Measurements from ENCODE around the gene MTUS2.
A peak's percentile ranks its signal among the peaks of the same experiment; 100 is the strongest.

Gene MTUS2

DNA sequence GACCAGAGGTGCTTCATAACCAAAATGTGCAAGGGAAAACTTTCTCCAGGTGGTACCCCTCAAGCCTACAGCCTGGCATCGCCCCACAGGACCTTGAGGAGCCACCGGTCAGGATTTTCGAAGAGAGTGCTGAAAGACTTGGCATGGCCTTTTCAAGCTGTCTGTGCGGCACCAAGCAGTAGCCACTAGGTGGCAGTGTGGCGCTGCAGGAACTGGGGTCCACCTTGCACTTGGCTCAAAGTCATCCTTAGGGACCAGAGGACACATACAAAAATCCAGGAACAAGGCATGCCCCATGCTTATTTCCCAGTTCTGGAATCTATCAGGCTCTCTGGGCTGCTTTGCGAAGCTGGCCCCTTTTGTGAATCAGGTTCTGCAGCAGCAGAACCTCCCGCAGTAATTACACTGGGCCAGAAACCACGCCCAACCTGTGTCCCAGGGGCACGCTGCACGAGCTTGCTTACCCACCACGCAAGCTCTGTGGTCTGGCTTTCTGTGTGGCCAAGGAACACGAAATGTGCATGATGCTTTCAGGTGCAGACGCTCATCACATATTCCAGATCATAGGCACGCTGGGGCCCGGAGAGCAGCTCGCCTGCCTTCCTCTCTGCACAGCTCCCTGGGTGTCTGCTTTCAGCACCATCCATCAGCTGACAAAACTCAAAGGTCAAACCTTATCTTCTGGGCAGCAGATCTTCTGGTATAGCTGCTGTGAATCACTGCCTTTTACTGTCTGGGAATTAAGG lies 688.2 kb downstream of the MTUS2 start:
- H3K36me3 ChIP-seq (ENCODE audit: control insufficient read depth, insufficient read depth, low read length): peaks cover 2% of the 10 kb centered on the region
- H3K9me3 ChIP-seq (ENCODE audit: control insufficient read depth, low read length): no peaks in the 10 kb centered on the region
- no peak overlapping the region for H3K27ac ChIP-seq (ENCODE audit: insufficient read depth, low read length, poor library complexity, severe bottlenecking)
- H3K4me1 ChIP-seq (ENCODE audit: control insufficient read depth, insufficient read depth, low read length, poor library complexity, severe bottlenecking): no peaks in the 10 kb centered on the region
- H3K27me3 ChIP-seq (replicated peaks; ENCODE audit: control insufficient read depth, insufficient read depth, low read length, poor library complexity, severe bottlenecking): peaks cover 3% of the 10 kb centered on the region
- no peak overlapping the region for H3K4me3 ChIP-seq (ENCODE audit: insufficient read depth, low read depth, low read length, poor library complexity, severe bottlenecking)
- peak; percentile 37 to 59 (median 42) for DNase-seq

DNA sequence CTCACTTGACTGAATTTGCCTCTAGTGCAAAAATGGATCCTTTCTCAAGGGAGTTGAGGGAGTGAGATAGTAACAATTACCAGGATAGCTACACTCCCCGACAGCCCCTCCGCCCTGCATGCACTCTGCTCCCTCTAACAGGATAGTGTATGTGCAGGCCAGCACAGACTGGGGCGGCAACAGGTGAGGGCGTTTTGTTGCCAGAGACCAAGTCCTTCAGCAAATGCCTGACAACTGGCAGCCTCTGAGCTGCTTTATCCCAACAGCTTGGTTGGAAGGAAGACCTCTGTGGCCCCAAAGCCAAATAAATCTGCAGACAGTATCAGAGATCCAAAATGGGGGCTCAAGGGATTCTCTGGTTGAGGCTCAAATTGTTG lies 688.7 kb downstream of the MTUS2 start:
- DNase-seq: no peak
- no peaks in the 10 kb centered on the region for H3K4me1 ChIP-seq (ENCODE audit: control insufficient read depth, insufficient read depth, low read length, poor library complexity, severe bottlenecking)
- H3K27ac ChIP-seq (ENCODE audit: insufficient read depth, low read length, poor library complexity, severe bottlenecking): no peak overlapping the region

DNA sequence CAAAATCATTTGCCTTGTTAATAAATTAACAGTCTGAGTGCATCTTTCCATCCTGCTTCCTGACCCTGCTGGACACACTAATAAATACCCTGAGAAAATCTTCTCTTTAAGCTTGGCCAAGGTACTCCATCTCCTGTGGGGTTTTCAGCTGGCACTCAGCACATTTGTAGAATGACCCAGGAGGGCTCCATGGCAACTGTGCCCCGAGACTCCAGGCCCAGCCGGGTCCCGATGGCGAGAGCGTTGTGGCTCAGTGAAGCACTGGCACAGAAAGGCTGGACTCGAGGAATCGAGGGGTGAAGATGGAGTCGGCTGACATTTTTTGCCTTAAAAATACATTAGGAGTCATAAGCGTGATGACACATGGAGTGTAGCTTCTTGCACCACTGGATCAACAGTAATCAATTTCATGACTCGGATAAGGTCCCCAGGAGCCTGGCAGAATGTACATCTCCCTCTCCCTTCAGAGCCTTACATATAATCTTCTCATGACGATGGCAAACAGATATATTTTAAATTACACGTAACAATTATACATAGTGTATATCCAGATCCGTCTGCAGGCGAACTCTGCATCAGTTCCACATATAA lies 690.0 kb downstream of the MTUS2 start:
- Histone ChIP-seq H3K27ac (ENCODE audit: insufficient read depth, low read length, poor library complexity, severe bottlenecking) (no peak overlapping the region), H3K36me3 (ENCODE audit: control insufficient read depth, insufficient read depth, low read length) (peaks cover 19% of the 10 kb centered on the region), H3K9me3 (ENCODE audit: control insufficient read depth, low read length) (no peaks in the 10 kb centered on the region), H3K27me3 (replicated peaks; ENCODE audit: control insufficient read depth, insufficient read depth, low read length, poor library complexity, severe bottlenecking) (peaks cover 3% of the 10 kb centered on the region), H3K4me3 (ENCODE audit: insufficient read depth, low read depth, low read length, poor library complexity, severe bottlenecking) (no peak overlapping the region), H3K4me1 (ENCODE audit: control insufficient read depth, insufficient read depth, low read length, poor library complexity, severe bottlenecking) (no peaks in the 10 kb centered on the region)
- no peak for DNase-seq

More for the DNA sequence above, 688.7 kb downstream of the MTUS2 start:
- H3K9me3 ChIP-seq (ENCODE audit: control insufficient read depth, low read length): no peaks in the 10 kb centered on the region
- H3K27me3 ChIP-seq (replicated peaks; ENCODE audit: control insufficient read depth, insufficient read depth, low read length, poor library complexity, severe bottlenecking): peaks cover 3% of the 10 kb centered on the region
- H3K4me3 ChIP-seq (ENCODE audit: insufficient read depth, low read depth, low read length, poor library complexity, severe bottlenecking): no peak overlapping the region
- H3K36me3 ChIP-seq (ENCODE audit: control insufficient read depth, insufficient read depth, low read length): peaks cover 8% of the 10 kb centered on the region

DNA sequence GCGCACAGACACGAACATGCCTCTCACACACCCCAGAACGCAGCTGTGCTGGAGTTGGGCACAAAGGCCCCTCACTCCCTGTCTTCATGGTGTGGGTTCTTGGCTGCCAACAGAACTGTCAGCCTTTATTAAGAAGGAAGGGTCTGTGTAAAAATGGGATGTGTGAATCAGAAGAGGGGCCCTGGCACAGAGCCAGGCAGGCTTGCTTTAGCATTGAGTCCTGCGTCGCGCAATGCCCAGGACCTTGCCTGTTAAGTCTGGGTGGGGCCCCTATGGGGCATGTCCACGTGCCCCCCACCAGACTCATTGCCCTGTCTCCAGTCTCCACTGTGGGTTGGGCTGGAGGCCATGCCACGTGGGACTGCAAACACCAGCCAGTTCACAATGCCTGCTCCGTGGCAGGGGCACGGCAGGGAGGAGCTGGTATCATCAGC lies 690.5 kb downstream of the MTUS2 start:
- Histone ChIP-seq H3K4me3 (ENCODE audit: insufficient read depth, low read depth, low read length, poor library complexity, severe bottlenecking) (no peak overlapping the region), H3K27ac (ENCODE audit: insufficient read depth, low read length, poor library complexity, severe bottlenecking) (no peak overlapping the region), H3K4me1 (ENCODE audit: control insufficient read depth, insufficient read depth, low read length, poor library complexity, severe bottlenecking) (no peaks in the 10 kb centered on the region), H3K9me3 (ENCODE audit: control insufficient read depth, low read length) (no peaks in the 10 kb centered on the region), H3K27me3 (replicated peaks; ENCODE audit: control insufficient read depth, insufficient read depth, low read length, poor library complexity, severe bottlenecking) (peaks cover 3% of the 10 kb centered on the region), H3K36me3 (ENCODE audit: control insufficient read depth, insufficient read depth, low read length) (peaks cover 25% of the 10 kb centered on the region)
- DNase-seq: no peak

DNA sequence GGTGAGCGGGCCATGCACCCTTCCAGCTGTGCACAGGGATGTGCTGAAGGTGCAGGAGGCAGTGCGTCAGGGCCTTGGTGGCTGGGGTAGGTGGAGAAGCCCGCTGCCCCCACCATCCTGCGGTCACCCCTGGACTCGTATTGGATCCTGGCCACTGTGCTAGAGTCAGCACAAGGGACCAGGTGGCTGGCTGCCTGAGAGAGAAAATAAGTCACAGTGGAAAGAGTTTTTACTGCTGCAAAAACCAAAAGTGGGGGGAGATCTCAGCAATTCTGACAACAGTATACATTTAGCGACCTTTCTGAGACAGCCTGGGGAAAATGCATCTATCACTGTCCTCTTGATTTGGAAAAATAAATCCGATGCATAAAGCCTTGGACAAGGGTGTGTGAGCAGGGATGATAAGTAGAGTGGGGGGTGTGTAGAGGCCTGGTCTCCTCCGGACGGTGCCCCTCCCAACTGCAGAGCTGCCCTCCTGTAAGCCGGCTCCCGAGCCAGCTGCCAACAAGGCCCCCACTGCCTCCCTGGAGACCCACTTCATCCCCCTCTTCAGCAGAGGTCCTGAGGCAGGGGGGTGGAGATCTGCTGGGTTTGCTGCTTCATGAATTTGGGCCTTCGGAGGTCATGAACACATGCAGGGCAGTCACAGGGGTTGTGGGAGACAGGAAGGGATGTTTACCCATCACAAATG lies 691.1 kb downstream of the MTUS2 start:
- Histone ChIP-seq H3K36me3 (ENCODE audit: control insufficient read depth, insufficient read depth, low read length) (peaks cover 30% of the 10 kb centered on the region), H3K4me3 (ENCODE audit: insufficient read depth, low read depth, low read length, poor library complexity, severe bottlenecking) (no peak overlapping the region), H3K27ac (ENCODE audit: insufficient read depth, low read length, poor library complexity, severe bottlenecking) (no peak overlapping the region), H3K9me3 (ENCODE audit: control insufficient read depth, low read length) (no peaks in the 10 kb centered on the region), H3K4me1 (ENCODE audit: control insufficient read depth, insufficient read depth, low read length, poor library complexity, severe bottlenecking) (no peaks in the 10 kb centered on the region), H3K27me3 (replicated peaks; ENCODE audit: control insufficient read depth, insufficient read depth, low read length, poor library complexity, severe bottlenecking) (no peaks in the 10 kb centered on the region)
- no peak for DNase-seq

DNA sequence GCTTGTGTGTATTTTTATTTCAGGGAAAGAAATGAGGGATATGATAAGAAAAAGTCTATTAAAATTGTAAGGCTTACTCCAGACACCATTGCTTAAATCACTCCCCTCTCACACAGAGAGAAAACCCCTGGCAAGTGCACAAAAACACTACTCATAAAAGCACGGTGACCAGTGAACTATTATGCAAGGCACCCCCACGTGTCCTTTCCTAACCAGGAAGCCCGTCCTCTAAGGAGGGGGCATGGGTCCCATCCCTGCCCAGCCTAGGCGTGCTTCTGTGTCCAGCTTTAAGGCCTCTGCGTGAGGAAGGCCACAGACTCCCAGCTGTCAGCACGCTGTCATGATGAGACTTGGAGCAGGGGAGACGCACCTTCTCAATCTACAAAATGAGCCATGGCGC lies 691.8 kb downstream of the MTUS2 start:
- Histone ChIP-seq H3K4me1 (ENCODE audit: control insufficient read depth, insufficient read depth, low read length, poor library complexity, severe bottlenecking) (no peaks in the 10 kb centered on the region), H3K4me3 (ENCODE audit: insufficient read depth, low read depth, low read length, poor library complexity, severe bottlenecking) (no peak overlapping the region), H3K9me3 (ENCODE audit: control insufficient read depth, low read length) (no peaks in the 10 kb centered on the region), H3K27ac (ENCODE audit: insufficient read depth, low read length, poor library complexity, severe bottlenecking) (no peak overlapping the region), H3K36me3 (ENCODE audit: control insufficient read depth, insufficient read depth, low read length) (peaks cover 32% of the 10 kb centered on the region), H3K27me3 (replicated peaks; ENCODE audit: control insufficient read depth, insufficient read depth, low read length, poor library complexity, severe bottlenecking) (no peaks in the 10 kb centered on the region)
- no peak for DNase-seq

DNA sequence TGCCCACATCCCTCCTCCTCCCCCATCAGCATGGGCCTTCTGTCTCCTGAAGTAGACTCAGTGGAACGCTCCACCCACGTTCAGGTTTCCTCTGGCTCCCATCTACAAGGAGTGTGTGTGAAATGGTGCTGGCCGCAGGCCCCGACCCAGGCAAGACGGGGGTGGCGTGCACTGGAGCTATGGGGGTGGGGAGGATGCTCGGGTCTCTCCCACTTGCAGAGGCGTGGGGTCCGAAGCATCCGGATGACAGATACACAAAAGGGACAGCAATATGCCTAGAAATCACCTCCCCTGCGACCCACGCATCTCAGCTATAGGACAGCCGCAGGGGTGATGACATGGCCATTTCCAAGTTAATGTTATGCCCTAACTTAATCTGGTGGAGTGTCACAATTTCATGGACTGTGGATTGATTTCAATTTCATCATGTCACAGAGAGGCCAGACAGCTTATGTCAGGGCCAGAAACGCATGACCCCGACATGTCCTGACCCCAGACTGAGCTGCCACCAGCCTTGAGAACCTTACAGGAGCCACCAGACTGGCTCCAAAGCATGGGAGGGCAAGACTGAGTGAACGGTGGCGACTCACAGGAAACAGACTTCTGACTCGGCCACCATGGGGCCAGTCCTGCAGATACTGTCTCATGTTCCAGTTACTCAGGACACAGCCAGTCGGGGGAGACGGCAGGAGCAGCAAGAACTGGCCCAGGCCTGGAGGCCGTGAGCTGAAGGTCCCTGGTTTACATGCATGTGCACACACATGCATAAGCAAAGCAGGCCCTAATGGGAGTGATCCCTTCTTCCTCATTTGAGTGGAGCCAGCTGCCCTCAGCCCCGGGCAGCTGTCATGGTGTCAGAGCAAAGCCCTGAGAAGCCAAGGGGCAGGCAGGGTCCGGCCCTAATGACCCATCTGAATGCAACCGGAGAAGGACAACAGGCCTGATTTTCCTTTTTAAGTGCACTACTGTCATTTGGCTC lies 693.2 kb downstream of the MTUS2 start:
- no peak overlapping the region for H3K27ac ChIP-seq (ENCODE audit: insufficient read depth, low read length, poor library complexity, severe bottlenecking)
- no peaks in the 10 kb centered on the region for H3K9me3 ChIP-seq (ENCODE audit: control insufficient read depth, low read length)
- no peak overlapping the region for H3K4me3 ChIP-seq (ENCODE audit: insufficient read depth, low read depth, low read length, poor library complexity, severe bottlenecking)
- DNase-seq: no peak
- H3K4me1 ChIP-seq (ENCODE audit: control insufficient read depth, insufficient read depth, low read length, poor library complexity, severe bottlenecking): no peaks in the 10 kb centered on the region
- peaks cover 44% of the 10 kb centered on the region for H3K36me3 ChIP-seq (ENCODE audit: control insufficient read depth, insufficient read depth, low read length)
- H3K27me3 ChIP-seq (replicated peaks; ENCODE audit: control insufficient read depth, insufficient read depth, low read length, poor library complexity, severe bottlenecking): no peaks in the 10 kb centered on the region

DNA sequence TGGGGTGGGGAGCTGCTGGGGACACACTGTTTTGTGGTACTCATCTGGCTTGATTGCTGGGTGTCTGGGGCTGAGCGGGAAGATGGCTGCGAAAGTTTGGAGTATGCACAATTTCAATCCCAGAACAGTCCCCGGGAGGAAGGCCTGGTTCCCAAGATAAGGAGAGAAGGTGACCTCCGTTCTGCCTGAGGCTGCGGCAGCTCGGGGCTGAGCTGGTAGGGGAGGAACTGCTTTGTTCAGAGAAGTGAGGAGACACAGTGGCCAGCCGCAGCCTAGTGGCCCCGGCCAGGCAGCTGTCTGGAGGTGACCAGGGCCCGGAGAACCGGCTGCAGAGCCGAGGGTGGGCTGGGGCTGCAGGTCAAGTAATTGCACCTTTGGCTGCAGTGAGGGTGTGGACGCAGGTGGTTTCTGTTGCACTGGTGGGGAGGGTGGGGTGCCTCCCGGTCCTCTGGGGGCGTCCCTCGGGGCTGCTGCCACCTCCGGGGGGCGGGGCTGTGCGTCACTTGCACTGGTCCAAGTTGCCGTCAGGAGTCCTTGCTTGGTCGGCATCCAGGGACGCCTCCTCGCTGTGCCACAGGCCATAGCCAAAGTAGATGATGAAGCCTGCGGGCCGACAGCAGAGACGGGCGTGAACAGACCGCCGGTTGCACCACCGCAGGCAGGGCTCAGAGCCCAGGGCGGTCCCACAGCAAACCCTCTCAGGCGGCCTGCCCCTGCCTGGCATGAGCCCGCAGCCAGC lies 694.0 kb downstream of the MTUS2 start:
- Histone ChIP-seq H3K9me3 (ENCODE audit: control insufficient read depth, low read length) (no peaks in the 10 kb centered on the region), H3K4me1 (ENCODE audit: control insufficient read depth, insufficient read depth, low read length, poor library complexity, severe bottlenecking) (no peaks in the 10 kb centered on the region)

DNA sequence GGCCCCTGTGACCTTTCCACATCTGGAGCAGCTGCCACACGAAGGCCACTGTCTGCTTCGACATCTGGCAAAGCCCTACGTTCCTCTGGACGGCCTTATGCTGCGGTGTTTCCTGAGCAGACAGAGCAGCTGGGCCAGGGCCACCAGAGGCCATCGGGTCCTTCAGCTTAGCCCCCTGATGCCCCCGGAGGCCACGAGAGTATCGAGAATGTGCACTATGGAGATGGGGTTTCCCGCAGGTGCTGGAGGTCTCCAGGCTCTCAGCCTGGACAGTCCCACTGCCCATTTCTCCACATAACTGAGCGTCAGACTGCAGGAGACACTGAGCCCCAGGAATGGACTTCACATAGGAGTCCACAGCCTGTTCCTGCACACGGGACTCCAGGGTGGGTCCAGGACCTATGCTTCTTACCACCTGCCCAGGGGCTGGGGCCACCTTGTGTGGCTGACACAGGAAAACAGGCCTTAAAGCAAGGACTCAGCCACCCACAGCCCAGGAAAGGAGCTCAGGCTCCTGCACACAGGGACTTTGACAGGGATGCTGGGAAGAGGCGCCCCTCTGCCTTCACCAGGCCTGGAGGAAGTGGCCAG lies 694.7 kb downstream of the MTUS2 start:
- Histone ChIP-seq H3K27me3 (replicated peaks; ENCODE audit: control insufficient read depth, insufficient read depth, low read length, poor library complexity, severe bottlenecking) (no peaks in the 10 kb centered on the region), H3K36me3 (ENCODE audit: control insufficient read depth, insufficient read depth, low read length) (peaks cover 55% of the 10 kb centered on the region), H3K27ac (ENCODE audit: insufficient read depth, low read length, poor library complexity, severe bottlenecking) (no peak overlapping the region), H3K9me3 (ENCODE audit: control insufficient read depth, low read length) (no peaks in the 10 kb centered on the region), H3K4me3 (ENCODE audit: insufficient read depth, low read depth, low read length, poor library complexity, severe bottlenecking) (no peak overlapping the region), H3K4me1 (ENCODE audit: control insufficient read depth, insufficient read depth, low read length, poor library complexity, severe bottlenecking) (no peaks in the 10 kb centered on the region)
- DNase-seq: no peak

More for the DNA sequence above, 694.0 kb downstream of the MTUS2 start:
- H3K36me3 ChIP-seq (ENCODE audit: control insufficient read depth, insufficient read depth, low read length): peaks cover 52% of the 10 kb centered on the region
- H3K27ac ChIP-seq (ENCODE audit: insufficient read depth, low read length, poor library complexity, severe bottlenecking): no peak overlapping the region
- no peak for DNase-seq
- H3K4me3 ChIP-seq (ENCODE audit: insufficient read depth, low read depth, low read length, poor library complexity, severe bottlenecking): no peak overlapping the region
- no peaks in the 10 kb centered on the region for H3K27me3 ChIP-seq (replicated peaks; ENCODE audit: control insufficient read depth, insufficient read depth, low read length, poor library complexity, severe bottlenecking)
